ENCODE data around the gene GFPT2. TPM values are rescaled to one million over a fixed set of nuclear protein-coding genes. Genes with fewer than 3 reads are reported as not detected.

The GFPT2 gene
- total and polyA plus RNA-seq, 7 donors, result 1.2 to 42.7 (median 16.1) TPM

DNA sequence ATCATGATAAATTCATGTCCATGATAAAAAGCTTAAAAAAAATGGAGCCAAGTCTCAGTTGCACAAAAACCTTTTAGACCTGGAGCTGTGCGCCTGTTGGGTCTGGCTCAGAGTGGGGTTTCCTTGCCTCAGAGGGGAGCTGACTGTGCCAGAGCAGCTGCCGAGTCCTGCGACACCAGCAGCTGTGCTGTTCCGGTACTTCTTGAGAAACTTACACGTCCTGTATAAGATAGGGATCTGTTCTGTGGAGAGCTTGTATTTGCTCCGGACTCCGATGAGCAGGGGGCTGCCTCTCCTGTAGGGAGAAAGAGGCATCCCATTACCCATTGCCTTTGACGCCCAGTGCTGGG is 28.6 kb downstream of the GFPT2 start:
- 81 to 91% methylated on average over 8 of the region's 8 CpGs for WGBS, 2 donors
- Histone ChIP-seq H3K27me3 (no peaks in the 10 kb centered on the region), H3K9me3 (no peaks in the 10 kb centered on the region), H3K4me1 (peaks cover 0 to 4% (median 0%) of the 10 kb centered on the region in 4 donors), H3K36me3 (peaks cover 0 to 21% (median 0%) of the 10 kb centered on the region in 4 donors), H3K27ac (no peak overlapping the region), H3K4me3 (no peak overlapping the region)
- intact Hi-C loops (cut with DNase I), result no loop called here
- TF ChIP-seq POLR2AphosphoS5 (IDR thresholded peaks at IDR 0.05) (no peak), POLR2A (IDR thresholded peaks at IDR 0.05) (no peak)
- no peak for DNase-seq

DNA sequence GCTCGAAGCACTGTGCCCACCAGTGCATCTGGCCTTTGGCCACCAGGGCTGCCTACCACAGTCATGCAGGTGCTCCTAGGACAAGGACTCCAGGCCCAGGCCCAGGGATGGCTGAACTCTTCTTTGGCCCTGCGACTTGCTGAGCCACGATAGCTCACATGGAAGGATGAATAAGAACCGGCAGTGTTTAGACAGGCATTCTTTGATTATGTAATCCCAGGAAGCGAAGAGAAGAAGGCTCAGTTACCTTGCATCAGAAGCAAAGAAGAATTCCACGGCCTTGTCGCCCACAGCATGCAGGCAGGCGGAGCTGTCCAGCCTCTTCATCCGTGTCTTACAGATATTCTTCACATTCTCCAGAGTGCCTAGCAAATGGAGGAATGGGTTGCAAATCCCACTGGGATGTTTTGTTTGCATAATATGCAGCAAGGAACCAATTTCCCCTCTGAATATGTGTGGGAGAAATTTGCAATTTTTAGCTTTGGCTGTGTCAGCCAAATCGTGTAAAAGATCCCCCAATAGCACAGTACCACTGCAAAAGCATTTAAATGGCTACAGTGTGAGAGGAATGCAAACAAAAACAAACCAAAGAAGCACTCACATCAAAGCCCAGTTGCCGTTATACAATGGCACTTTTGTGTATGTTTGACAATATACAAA is 29.1 kb downstream of the GFPT2 start:
- TF ChIP-seq, protein P1, sequence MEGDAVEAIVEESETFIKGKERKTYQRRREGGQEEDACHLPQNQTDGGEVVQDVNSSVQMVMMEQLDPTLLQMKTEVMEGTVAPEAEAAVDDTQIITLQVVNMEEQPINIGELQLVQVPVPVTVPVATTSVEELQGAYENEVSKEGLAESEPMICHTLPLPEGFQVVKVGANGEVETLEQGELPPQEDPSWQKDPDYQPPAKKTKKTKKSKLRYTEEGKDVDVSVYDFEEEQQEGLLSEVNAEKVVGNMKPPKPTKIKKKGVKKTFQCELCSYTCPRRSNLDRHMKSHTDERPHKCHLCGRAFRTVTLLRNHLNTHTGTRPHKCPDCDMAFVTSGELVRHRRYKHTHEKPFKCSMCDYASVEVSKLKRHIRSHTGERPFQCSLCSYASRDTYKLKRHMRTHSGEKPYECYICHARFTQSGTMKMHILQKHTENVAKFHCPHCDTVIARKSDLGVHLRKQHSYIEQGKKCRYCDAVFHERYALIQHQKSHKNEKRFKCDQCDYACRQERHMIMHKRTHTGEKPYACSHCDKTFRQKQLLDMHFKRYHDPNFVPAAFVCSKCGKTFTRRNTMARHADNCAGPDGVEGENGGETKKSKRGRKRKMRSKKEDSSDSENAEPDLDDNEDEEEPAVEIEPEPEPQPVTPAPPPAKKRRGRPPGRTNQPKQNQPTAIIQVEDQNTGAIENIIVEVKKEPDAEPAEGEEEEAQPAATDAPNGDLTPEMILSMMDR (IDR thresholded peaks at IDR 0.05), result no peak
- TF ChIP-seq POLR2A (IDR thresholded peaks at IDR 0.05), result no peak
- TF ChIP-seq POLR2AphosphoS5 (IDR thresholded peaks at IDR 0.05), result no peak
- no peak for TF ChIP-seq EP300 (IDR thresholded peaks at IDR 0.05)
- no peak for DNase-seq
- peaks cover 0 to 21% (median 0%) of the 10 kb centered on the region in 4 donors for H3K36me3 ChIP-seq
- H3K4me3 ChIP-seq, result no peak overlapping the region
- no peaks in the 10 kb centered on the region for H3K9me3 ChIP-seq
- intact Hi-C loops (cut with DNase I), result no loop called here
- WGBS, 2 donors, result 67 to 73% methylated on average over 11 of the region's 11 CpGs
- H3K27ac ChIP-seq, result no peak overlapping the region
- peaks cover 0 to 4% (median 0%) of the 10 kb centered on the region in 4 donors for H3K4me1 ChIP-seq
- no peaks in the 10 kb centered on the region for H3K27me3 ChIP-seq

DNA sequence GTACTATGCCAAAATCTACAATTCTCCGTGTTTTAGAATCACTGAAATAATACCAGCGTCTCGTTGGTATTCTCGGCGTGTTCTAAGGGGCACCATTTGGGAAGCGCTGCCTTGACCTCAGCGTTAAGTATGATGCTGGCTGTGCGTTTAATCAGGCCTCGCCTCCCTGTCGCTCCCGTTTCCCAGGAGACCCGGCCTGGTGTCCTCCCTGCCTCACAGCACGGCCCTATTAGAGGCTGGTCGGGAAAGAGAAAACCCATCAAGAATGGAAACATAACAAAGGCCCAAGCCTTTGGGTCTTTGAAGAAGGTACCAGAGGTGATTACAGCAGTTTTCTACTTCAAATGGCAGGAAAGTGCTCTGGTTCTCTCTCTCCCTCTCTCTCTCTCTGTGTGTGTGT is 30.0 kb downstream of the GFPT2 start:
- no peak for DNase-seq
- H3K9me3 ChIP-seq, result no peaks in the 10 kb centered on the region
- no peaks in the 10 kb centered on the region for H3K27me3 ChIP-seq
- H3K4me1 ChIP-seq, result no peaks in the 10 kb centered on the region
- no peak overlapping the region for H3K4me3 ChIP-seq
- TF ChIP-seq, protein P1 (IDR thresholded peaks at IDR 0.05), result no peak
- no peak for TF ChIP-seq POLR2AphosphoS5 (IDR thresholded peaks at IDR 0.05)
- no peak for TF ChIP-seq POLR2A (IDR thresholded peaks at IDR 0.05)
- no peak for TF ChIP-seq EP300 (IDR thresholded peaks at IDR 0.05)
- peaks cover 0 to 21% (median 0%) of the 10 kb centered on the region in 4 donors for H3K36me3 ChIP-seq
- intact Hi-C loops (cut with DNase I), result no loop called here
- WGBS, 2 donors, result 85 to 89% methylated on average over 14 of the region's 14 CpGs
- no peak overlapping the region for H3K27ac ChIP-seq

DNA sequence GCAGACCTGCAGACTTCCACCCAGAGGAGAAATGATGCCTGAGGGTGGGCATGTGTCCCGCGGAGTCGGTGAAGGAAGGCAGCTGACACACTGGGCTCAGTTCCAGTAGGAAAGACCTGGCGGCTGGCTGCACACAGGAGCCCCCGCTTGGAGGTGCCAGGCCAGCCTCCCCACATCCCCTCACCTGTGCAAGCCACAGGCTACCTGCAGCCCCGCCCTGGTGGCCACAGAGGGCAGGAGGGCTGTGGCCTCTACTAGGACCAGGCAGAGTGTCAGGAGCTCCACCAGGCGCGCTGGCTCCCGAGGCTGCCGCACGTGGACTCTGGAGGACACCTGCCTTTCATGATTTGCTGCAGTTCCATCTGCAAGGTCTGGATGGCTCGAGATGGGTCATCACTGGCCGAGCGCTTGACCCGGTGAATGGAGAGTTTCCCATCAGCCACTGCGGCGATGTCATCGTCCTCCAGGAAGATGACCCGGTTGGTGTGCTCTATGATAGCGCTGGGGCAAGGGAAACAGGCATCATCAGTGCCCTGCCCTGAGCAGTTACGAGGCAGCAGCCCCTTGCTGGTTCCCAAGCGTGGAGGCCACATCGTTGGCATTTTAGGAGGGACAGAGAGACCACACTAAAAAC is 34.6 kb downstream of the GFPT2 start:
- no peaks in the 10 kb centered on the region for H3K9me3 ChIP-seq
- H3K27me3 ChIP-seq, result no peaks in the 10 kb centered on the region
- WGBS, 2 donors, result 85 to 92% methylated on average over 23 of the region's 23 CpGs
- H3K4me1 ChIP-seq, result no peaks in the 10 kb centered on the region
- TF ChIP-seq EP300 (IDR thresholded peaks at IDR 0.05), result no peak
- TF ChIP-seq POLR2AphosphoS5 (IDR thresholded peaks at IDR 0.05), result no peak
- no peak for TF ChIP-seq POLR2A (IDR thresholded peaks at IDR 0.05)
- TF ChIP-seq, protein P1 (IDR thresholded peaks at IDR 0.05), result no peak
- no peak for DNase-seq
- intact Hi-C loops (cut with DNase I), result no loop called here
- H3K36me3 ChIP-seq, result peaks cover 0 to 5% (median 0%) of the 10 kb centered on the region in 4 donors
- H3K4me3 ChIP-seq, result no peak overlapping the region
- no peak overlapping the region for H3K27ac ChIP-seq

DNA sequence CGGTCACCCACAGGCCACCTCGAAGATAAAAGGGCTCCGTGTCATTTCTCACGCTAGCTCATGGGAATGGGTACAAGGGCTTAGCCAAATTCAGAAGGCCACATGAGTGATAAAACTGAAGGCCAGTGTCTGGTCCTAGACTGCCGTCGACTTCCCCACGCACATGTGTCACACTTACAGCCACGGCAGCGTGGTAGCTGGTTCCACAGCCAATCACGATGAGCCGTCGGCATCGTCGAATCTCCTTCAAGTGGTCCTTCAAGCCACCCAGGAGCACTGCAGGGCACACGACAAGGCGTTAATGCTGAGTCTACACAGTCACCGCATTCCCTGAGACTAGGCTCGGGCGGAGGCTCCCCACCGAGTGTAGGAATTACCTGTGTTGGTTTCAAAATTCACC is 36.5 kb downstream of the GFPT2 start:
- intact Hi-C loops (cut with DNase I), result no loop called here
- DNase-seq, result no peak
- TF ChIP-seq, protein P1 (IDR thresholded peaks at IDR 0.05), result no peak
- TF ChIP-seq POLR2AphosphoS5 (IDR thresholded peaks at IDR 0.05) (no peak), POLR2A (IDR thresholded peaks at IDR 0.05) (no peak), EP300 (IDR thresholded peaks at IDR 0.05) (no peak)
- Histone ChIP-seq H3K27ac (no peak overlapping the region), H3K9me3 (no peaks in the 10 kb centered on the region), H3K4me3 (no peak overlapping the region), H3K27me3 (no peaks in the 10 kb centered on the region), H3K36me3 (peaks cover 0 to 4% (median 0%) of the 10 kb centered on the region in 4 donors), H3K4me1 (no peaks in the 10 kb centered on the region)
- 93 to 94% methylated on average over 20 of the region's 20 CpGs for WGBS, 2 donors

All from sigmoid colon (tissue), 7 donors.